Thoracic aorta (tissue), 2 donors: ENCODE data around the gene PDSS2. TPM values are rescaled to one million over a fixed set of nuclear protein-coding genes. Genes with fewer than 3 reads are reported as not detected.

Source experiments
- ATAC-seq: fragments of 150-250 bp; one replicate; pipeline ENCODE4 v1.8.0; 2017; ENCODE audit warnings: low read depth; ENCODE audit not compliant: insufficient number of reproducible peaks, low FRiP score
- DNase-seq: peaks from one replicate; pipeline ENCODE4 v3.0.0-alpha.2; 2020; ENCODE audit warnings: low spot score
- H3K27ac ChIP-seq, 2 donors: fragments of 200-600 bp; sonication (generic); 1 replicate in 1 of 2; 2 replicates in 1 of 2; pipeline ENCODE4 v1.5.1; 2016; ENCODE audit warnings: mild to moderate bottlenecking in 2 of 2, moderate library complexity in 2 of 2
- H3K27me3 ChIP-seq: fragments of 200-600 bp; sonication (generic); replicated peaks from 2 replicates; pipeline ENCODE4 v1.6.0; 2016; ENCODE audit warnings: mild to moderate bottlenecking; ENCODE audit not compliant: insufficient read depth
- H3K36me3 ChIP-seq: fragments of 200-600 bp; sonication (generic); one replicate; pipeline ENCODE4 v1.5.1; 2016
- H3K4me1 ChIP-seq, 2 donors: fragments of 200-600 bp; sonication (generic); 1 replicate in 1 of 2; 2 replicates in 1 of 2; pipeline versions ENCODE4 v1.5.1 to v1.6.0; 2016; ENCODE audit warnings: low read depth in 2 of 2, mild to moderate bottlenecking in 1 of 2; ENCODE audit not compliant: control insufficient read depth in 1 of 2
- H3K4me3 ChIP-seq: fragments of 200-600 bp; sonication (generic); 2 replicates; pipeline ENCODE4 v1.5.1; 2016; ENCODE audit warnings: mild to moderate bottlenecking
- H3K9me3 ChIP-seq: fragments of 200-600 bp; sonication (generic); 2 replicates; pipeline ENCODE4 v1.5.1; 2016
- CTCF ChIP-seq: fragments of 200-600 bp; sonication (generic); IDR thresholded peaks from one replicate; pipeline ENCODE4 v1.5.1; 2019; ENCODE audit warnings: antibody characterized with exemption
- total RNA-seq, 2 donors: library from RNA; depleted of rRNA; stranded (reverse); fragments of >200 nt; gene quantifications; one replicate each; pipeline versions ENCODE4 v1.1.0 to v1.2.3, GENCODE V29; 2016

Gene PDSS2
- total RNA-seq, 2 donors from 2014 or later: 6.9 to 9.9 TPM

GRCh38 chr6:107128577-107128976 is 330.8 kb downstream of the PDSS2 start:
- TF ChIP-seq CTCF: no peak
- H3K4me3 ChIP-seq: no peak overlapping the region
- no peaks in the 10 kb centered on the region for H3K27me3 ChIP-seq
- DNase-seq (no peak), ATAC-seq (no peak)
- H3K36me3 ChIP-seq: no peaks in the 10 kb centered on the region
- H3K4me1 ChIP-seq: peaks cover 0 to 5% of the 10 kb centered on the region in 2 donors
- no peaks in the 10 kb centered on the region for H3K9me3 ChIP-seq
- no peak overlapping the region for H3K27ac ChIP-seq

- peaks cover 0 to 5% of the 10 kb centered on the region in 2 donors for H3K4me1 ChIP-seq
- DNase-seq (no peak), ATAC-seq (no peak)
- no peaks in the 10 kb centered on the region for H3K9me3 ChIP-seq
- H3K4me3 ChIP-seq: no peak overlapping the region
- H3K36me3 ChIP-seq: no peaks in the 10 kb centered on the region
- no peak for TF ChIP-seq CTCF
- no peak overlapping the region for H3K27ac ChIP-seq
- H3K27me3 ChIP-seq: no peaks in the 10 kb centered on the region
Measured at GRCh38 chr6:107128175-107128574, 331.2 kb downstream of the PDSS2 start.

GRCh38 chr6:107125771-107126170 is 333.6 kb downstream of the PDSS2 start:
- Histone ChIP-seq H3K9me3 (no peaks in the 10 kb centered on the region), H3K27me3 (no peaks in the 10 kb centered on the region), H3K4me3 (no peak overlapping the region), H3K4me1 (peaks cover 0 to 5% of the 10 kb centered on the region in 2 donors), H3K27ac (no peak overlapping the region), H3K36me3 (no peaks in the 10 kb centered on the region)
- no peak for TF ChIP-seq CTCF
- DNase-seq (no peak), ATAC-seq (no peak)

GRCh38 chr6:107124934-107125348 is 334.4 kb downstream of the PDSS2 start:
- no peaks in the 10 kb centered on the region for H3K36me3 ChIP-seq
- ATAC-seq (no peak), DNase-seq (no peak)
- H3K4me3 ChIP-seq: no peak overlapping the region
- peaks cover 0 to 5% of the 10 kb centered on the region in 2 donors for H3K4me1 ChIP-seq
- H3K9me3 ChIP-seq: no peaks in the 10 kb centered on the region
- no peak overlapping the region for H3K27ac ChIP-seq
- H3K27me3 ChIP-seq: no peaks in the 10 kb centered on the region
- no peak for TF ChIP-seq CTCF

GRCh38 chr6:107123501-107123900 is 335.9 kb downstream of the PDSS2 start:
- Histone ChIP-seq H3K4me3 (no peak overlapping the region), H3K27ac (no peak overlapping the region), H3K9me3 (no peaks in the 10 kb centered on the region), H3K4me1 (no peaks in the 10 kb centered on the region), H3K36me3 (no peaks in the 10 kb centered on the region), H3K27me3 (no peaks in the 10 kb centered on the region)
- DNase-seq: no peak
- no peak for TF ChIP-seq CTCF
- ATAC-seq: no peak
